GM12878 (cell line): ENCODE results near the gene NRG2. TPM values are rescaled to one million over a fixed set of nuclear protein-coding genes. Genes with fewer than 3 reads are reported as not detected.
A peak's percentile ranks its signal among the peaks of the same experiment; 100 is the strongest.

Experiments used
- ATAC-seq: fragments of 200-7000 bp; cut with Tn5 transposase; 3 replicates; pipeline ENCODE4 v1.9.1; 2020; ENCODE audit warnings: mild to moderate bottlenecking, moderate library complexity
- BruUV-seq: library from RNA; stranded (reverse); fragments of 400-500 nt; replicated peaks from 2 replicates; lab custom pipeline; 2021; lab: Mats Ljungman, UMichigan
- CTCF ChIA-PET: fragments of 300-600 bp; sonication (Branson Sonifier 250); formaldehyde crosslinking; extraction: SDS; loops from one replicate; lab custom pipeline; 2021; ENCODE audit warnings: inconsistent platforms; lab: Yijun Ruan, JAX
- POLR2A ChIA-PET: fragments of 350-600 bp; formaldehyde crosslinking; extraction: SDS; loops from one replicate; lab custom pipeline; 2021; ENCODE audit warnings: inconsistent platforms; lab: Charles Lee
- RAD21 ChIA-PET: fragments of 300-600 bp; sonication (Branson Sonifier 250); formaldehyde crosslinking; loops from one replicate; lab custom pipeline; 2023; ENCODE audit warnings: antibody characterized with exemption; ENCODE audit not compliant: unreplicated experiment; lab: Charles Lee
- SMC1A ChIA-PET: fragments of 300-600 bp; sonication (Branson Sonifier 250); formaldehyde crosslinking; loops from one replicate; lab custom pipeline; 2023; ENCODE audit not compliant: unreplicated experiment, uncharacterized antibody; lab: Charles Lee
- DNase-seq: peaks from one replicate; pipeline ENCODE4 v3.0.0-alpha.2; 2011; ENCODE audit warnings: low read depth, low spot score
- FAIRE-seq: peaks from 3 replicates; lab custom pipeline; 2011; peaks lifted over from hg19 to GRCh38; lab: Jason Lieb, UNC
- H2AFZ ChIP-seq: 2 replicates; pipeline ENCODE4 v1.6.0; 2011; ENCODE audit warnings: low read depth, low read length, control low read depth; ENCODE audit not compliant: control insufficient read depth
- H3K27ac ChIP-seq: 2 replicates; pipeline ENCODE4 v1.5.1; 2011; ENCODE audit warnings: control low read depth; ENCODE audit not compliant: control insufficient read depth, insufficient read depth
- H3K27me3 ChIP-seq, 2 experiments: replicated peaks in 1 of 2; 2 replicates each; pipeline versions ENCODE4 v1.6.0 to v1.6.1; 2011; ENCODE audit warnings: low read length in 1 of 2; ENCODE audit not compliant: control insufficient read depth in 2 of 2, insufficient read depth in 2 of 2
- H3K36me3 ChIP-seq, 2 experiments: 2 replicates each; pipeline ENCODE4 v1.5.1; 2011; ENCODE audit warnings: low read length in 1 of 2; ENCODE audit not compliant: control insufficient read depth in 2 of 2, insufficient read depth in 2 of 2
- H3K4me1 ChIP-seq: 2 replicates; pipeline ENCODE4 v1.6.1; 2011; ENCODE audit warnings: mild to moderate bottlenecking, low read length, moderate library complexity, mixed read lengths; ENCODE audit not compliant: control insufficient read depth, insufficient read depth
- H3K4me2 ChIP-seq: 2 replicates; pipeline ENCODE4 v1.6.0; 2011; ENCODE audit warnings: control low read depth; ENCODE audit not compliant: control insufficient read depth, insufficient read depth
- H3K4me3 ChIP-seq: fragments of 200-600 bp; sonication (generic); 2 replicates; pipeline ENCODE4 v1.5.1; 2016
- H3K79me2 ChIP-seq: 2 replicates; pipeline ENCODE4 v1.6.0; 2011; ENCODE audit warnings: low read length; ENCODE audit not compliant: control insufficient read depth, insufficient read depth
- H3K9ac ChIP-seq: 2 replicates; pipeline ENCODE4 v1.8.0; 2011; ENCODE audit warnings: low read length, control low read depth, mixed read lengths; ENCODE audit not compliant: control insufficient read depth, insufficient read depth
- H3K9me3 ChIP-seq: replicated peaks from 3 replicates; pipeline ENCODE4 v1.5.1; 2011; ENCODE audit warnings: mild to moderate bottlenecking, low read length; ENCODE audit not compliant: control insufficient read depth, insufficient read depth
- H4K20me1 ChIP-seq: 2 replicates; pipeline ENCODE4 v1.6.0; 2011; ENCODE audit not compliant: control insufficient read depth, insufficient read depth
- EGR1 ChIP-seq, 2 experiments: IDR thresholded peaks; 1 replicate in 1 of 2; 2 replicates in 1 of 2; pipeline ENCODE4 v1.6.1; 2011 to 2012; ENCODE audit warnings: low read depth in 2 of 2, low read length in 2 of 2, borderline replicate concordance in 1 of 2, mild to moderate bottlenecking in 1 of 2, moderate library complexity in 1 of 2
- EZH2 ChIP-seq: IDR thresholded peaks from 2 replicates; pipeline ENCODE4 v1.6.1; 2012; ENCODE audit warnings: low read depth, mild to moderate bottlenecking, control low read depth, inconsistent platforms, low read length, borderline replicate concordance; ENCODE audit not compliant: control insufficient read depth
- IRF4 ChIP-seq: IDR thresholded peaks from 2 replicates; pipeline ENCODE4 v1.6.1; 2011; ENCODE audit warnings: low read depth, low read length
- MTA2 ChIP-seq: fragments of 450-650 bp; IDR thresholded peaks from 2 replicates; pipeline ENCODE4 v1.6.1; 2016; ENCODE audit warnings: low read depth, mild to moderate bottlenecking, moderate library complexity
- MXI1 ChIP-seq: fragments of 150-350 bp; IDR thresholded peaks from 2 replicates; pipeline ENCODE4 v1.6.1; 2011; ENCODE audit warnings: low read depth, mild to moderate bottlenecking, inconsistent platforms, low read length, improper control_type of control experiment
- PAX8 ChIP-seq: fragments of 450-650 bp; IDR thresholded peaks from 2 replicates; pipeline ENCODE4 v1.6.1; 2017; ENCODE audit warnings: mild to moderate bottlenecking, moderate library complexity
- RUNX3 ChIP-seq: IDR thresholded peaks from 2 replicates; pipeline ENCODE4 v1.6.1; 2012; ENCODE audit warnings: low read length, inconsistent platforms
- SMAD5 ChIP-seq: IDR thresholded peaks from 2 replicates; pipeline ENCODE4 v1.6.1; 2016; ENCODE audit warnings: antibody characterized with exemption, low read depth
- TBL1XR1 ChIP-seq: IDR thresholded peaks from 2 replicates; pipeline ENCODE4 v1.6.1; 2012; ENCODE audit warnings: low read depth, low read length, improper control_type of control experiment
- WGBS: methylation state at CpG from one replicate; pipeline ENCODE4 v1.1.6; 2016; ENCODE audit warnings: low lambda C conversion rate; ENCODE audit not compliant: insufficient replicate concordance, insufficient coverage; ENCODE audit errors: missing lambda C conversion rate; 5-methylcytosine and 5-hydroxymethylcytosine counted together
- in situ Hi-C: fragments of 300-500 bp; cut with MboI; formaldehyde crosslinking; loops from 9 replicates; pipeline ENCODE4 v1.14.3; 2018; ENCODE audit warnings: mixed read lengths
- intact Hi-C: fragments of 100-400 bp; cut with micrococcal nuclease; formaldehyde crosslinking; loops from one replicate; pipeline ENCODE4 v1.14.2; 2022; ENCODE audit not compliant: unreplicated experiment
- polyA plus RNA-seq, 11 experiments: library from polyadenylated mRNA; depleted of rRNA in 4 of 11; unstranded in 6 of 11; stranded (reverse) in 5 of 11; fragments of >200 nt; fragmentation: Nextera tagmentation in 4 of 11; fragmentation: Illumina TruSeq in 1 of 11; extraction: Ambion mirVana in 4 of 11; extraction: Trizol in 1 of 11; gene quantifications; 1 replicate in 1 of 11; 2 replicates in 10 of 11; pipeline versions ENCODE4 v1.2.1 to v1.2.3, GENCODE V29; 2011 to 2016; ENCODE audit warnings: inconsistent platforms in 2 of 11, missing spikeins in 2 of 11, low read depth in 1 of 11
- total RNA-seq, 4 experiments: library from RNA; depleted of rRNA in 3 of 4; stranded (reverse); fragments of >200 nt in 3 of 4; fragmentation: Illumina TruSeq in 1 of 4; extraction: Trizol in 1 of 4; gene quantifications; 2 replicates each; pipeline versions ENCODE4 v1.2.1 to v1.2.3, GENCODE V29; 2013 to 2021
- TF ChIP-seq, protein P1 (sequence below): IDR thresholded peaks from 2 replicates; pipeline ENCODE4 v1.6.1; 2012; ENCODE audit warnings: low read length, inconsistent platforms
- TF ChIP-seq, protein P2 (sequence below): IDR thresholded peaks from 2 replicates; pipeline ENCODE4 v1.6.1; 2012; ENCODE audit warnings: low read depth, low read length, improper control_type of control experiment
- TF ChIP-seq, protein P3 (sequence below): fragments of 450-650 bp; IDR thresholded peaks from 2 replicates; pipeline ENCODE4 v1.6.1; 2017; ENCODE audit warnings: antibody characterized with exemption, mild to moderate bottlenecking, moderate library complexity
- TF ChIP-seq, protein P4 (sequence below): fragments of 450-650 bp; formaldehyde crosslinking; IDR thresholded peaks from 2 replicates; pipeline ENCODE4 v1.4.0; 2022; ENCODE audit warnings: mild to moderate bottlenecking, moderate library complexity

Gene NRG2
- total and polyA plus RNA-seq, 10 of the 15 experiments (the other 5 are each of a cell fraction or from before 2014, with no cell fraction given): 0.10 to 21.7 (median 9.6) TPM

DNA sequence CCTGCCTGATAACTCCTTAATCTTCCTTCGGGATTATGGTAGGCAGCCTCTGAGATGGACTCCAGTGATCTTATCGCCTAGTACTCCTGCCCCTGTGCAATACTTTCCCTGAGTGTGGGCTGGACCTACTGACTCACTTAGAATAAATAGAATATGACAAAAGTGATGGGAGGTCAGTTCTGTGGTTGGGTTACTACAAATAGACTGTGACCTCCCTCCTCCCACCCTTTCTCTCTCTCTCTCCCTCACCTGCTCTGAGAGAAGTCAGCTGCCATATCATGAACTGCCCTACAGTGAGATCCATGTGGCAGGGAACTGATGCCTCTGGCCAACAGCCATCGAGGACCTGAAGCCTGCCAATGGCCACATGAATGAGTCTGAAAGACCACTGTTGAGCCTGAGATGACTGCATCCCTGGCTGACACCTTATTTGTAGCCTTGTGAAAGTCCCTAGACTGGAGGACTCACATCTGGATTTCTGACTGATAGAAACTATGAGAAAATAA is 31.7 kb downstream of the NRG2 start:
- peaks cover 31% of the 10 kb centered on the region for H3K79me2 ChIP-seq
- H3K4me1 ChIP-seq: peaks cover 17% of the 10 kb centered on the region
- peak overlapping the region; percentile 63 for H3K27ac ChIP-seq
- DNase-seq (peak; percentile 83), FAIRE-seq (no peak), ATAC-seq (peak; percentile 95)
- RAD21 ChIA-PET: interaction anchor here (1.1 to 1.8 kb wide), 3 partner anchors 11 to 30 kb away, joined by 3 to 7 read pairs (median 6); no protein-coding TSS in a partner anchor
- POLR2A ChIA-PET: interaction anchor here (1.0 to 1.4 kb wide), 2 partner anchors 16 to 27 kb away, joined by 4 to 6 read pairs; no protein-coding TSS in a partner anchor
- H3K4me2 ChIP-seq: peak overlapping the region; percentile 60
- no peak overlapping the region for H3K4me3 ChIP-seq
- SMC1A ChIA-PET: interaction anchor here (1.2 to 27.7 kb wide), 3 partner anchors 9 to 31 kb away, joined by 3 to 394 read pairs (median 4); partner anchors contain the start of gene NRG2
- H3K9ac ChIP-seq: no peak overlapping the region
- WGBS: 13% methylated on average over 3 of the region's 3 CpGs
- intact Hi-C loops (loop anchor here (2.0 kb wide), 1 partner anchor 21 kb away; no protein-coding TSS in a partner anchor), in situ Hi-C loops (no loop called here)
- no peaks in the 10 kb centered on the region; a peak in 1 of 4 replicates for H3K36me3 ChIP-seq
- peaks cover 2% of the 10 kb centered on the region; the same call in 2 of the 3 replicates for H3K9me3 ChIP-seq
- BruUV-seq: no TSS peak
- no peak overlapping the region for H2AFZ ChIP-seq
- H3K27me3 ChIP-seq: no peaks in the 10 kb centered on the region
- H4K20me1 ChIP-seq: no peaks in the 10 kb centered on the region
- CTCF ChIA-PET: interaction anchor here (1.3 to 6.1 kb wide), 2 partner anchors 39 to 42 kb away, joined by 3 to 45 read pairs; no protein-coding TSS in a partner anchor
- no peak for TF ChIP-seq PAX8
- peak; percentile 23; the same call in 1 of the 2 replicates for TF ChIP-seq MXI1
- TF ChIP-seq, protein P1, sequence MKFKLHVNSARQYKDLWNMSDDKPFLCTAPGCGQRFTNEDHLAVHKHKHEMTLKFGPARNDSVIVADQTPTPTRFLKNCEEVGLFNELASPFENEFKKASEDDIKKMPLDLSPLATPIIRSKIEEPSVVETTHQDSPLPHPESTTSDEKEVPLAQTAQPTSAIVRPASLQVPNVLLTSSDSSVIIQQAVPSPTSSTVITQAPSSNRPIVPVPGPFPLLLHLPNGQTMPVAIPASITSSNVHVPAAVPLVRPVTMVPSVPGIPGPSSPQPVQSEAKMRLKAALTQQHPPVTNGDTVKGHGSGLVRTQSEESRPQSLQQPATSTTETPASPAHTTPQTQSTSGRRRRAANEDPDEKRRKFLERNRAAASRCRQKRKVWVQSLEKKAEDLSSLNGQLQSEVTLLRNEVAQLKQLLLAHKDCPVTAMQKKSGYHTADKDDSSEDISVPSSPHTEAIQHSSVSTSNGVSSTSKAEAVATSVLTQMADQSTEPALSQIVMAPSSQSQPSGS: peak; percentile 100
- TF ChIP-seq TBL1XR1: peak; percentile 83; the same call in 1 of the 2 replicates
- peak; percentile 59 for TF ChIP-seq MTA2
- TF ChIP-seq, protein P2, sequence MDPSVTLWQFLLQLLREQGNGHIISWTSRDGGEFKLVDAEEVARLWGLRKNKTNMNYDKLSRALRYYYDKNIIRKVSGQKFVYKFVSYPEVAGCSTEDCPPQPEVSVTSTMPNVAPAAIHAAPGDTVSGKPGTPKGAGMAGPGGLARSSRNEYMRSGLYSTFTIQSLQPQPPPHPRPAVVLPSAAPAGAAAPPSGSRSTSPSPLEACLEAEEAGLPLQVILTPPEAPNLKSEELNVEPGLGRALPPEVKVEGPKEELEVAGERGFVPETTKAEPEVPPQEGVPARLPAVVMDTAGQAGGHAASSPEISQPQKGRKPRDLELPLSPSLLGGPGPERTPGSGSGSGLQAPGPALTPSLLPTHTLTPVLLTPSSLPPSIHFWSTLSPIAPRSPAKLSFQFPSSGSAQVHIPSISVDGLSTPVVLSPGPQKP: no peak
- peak; percentile 88 for TF ChIP-seq IRF4
- TF ChIP-seq, protein P3, sequence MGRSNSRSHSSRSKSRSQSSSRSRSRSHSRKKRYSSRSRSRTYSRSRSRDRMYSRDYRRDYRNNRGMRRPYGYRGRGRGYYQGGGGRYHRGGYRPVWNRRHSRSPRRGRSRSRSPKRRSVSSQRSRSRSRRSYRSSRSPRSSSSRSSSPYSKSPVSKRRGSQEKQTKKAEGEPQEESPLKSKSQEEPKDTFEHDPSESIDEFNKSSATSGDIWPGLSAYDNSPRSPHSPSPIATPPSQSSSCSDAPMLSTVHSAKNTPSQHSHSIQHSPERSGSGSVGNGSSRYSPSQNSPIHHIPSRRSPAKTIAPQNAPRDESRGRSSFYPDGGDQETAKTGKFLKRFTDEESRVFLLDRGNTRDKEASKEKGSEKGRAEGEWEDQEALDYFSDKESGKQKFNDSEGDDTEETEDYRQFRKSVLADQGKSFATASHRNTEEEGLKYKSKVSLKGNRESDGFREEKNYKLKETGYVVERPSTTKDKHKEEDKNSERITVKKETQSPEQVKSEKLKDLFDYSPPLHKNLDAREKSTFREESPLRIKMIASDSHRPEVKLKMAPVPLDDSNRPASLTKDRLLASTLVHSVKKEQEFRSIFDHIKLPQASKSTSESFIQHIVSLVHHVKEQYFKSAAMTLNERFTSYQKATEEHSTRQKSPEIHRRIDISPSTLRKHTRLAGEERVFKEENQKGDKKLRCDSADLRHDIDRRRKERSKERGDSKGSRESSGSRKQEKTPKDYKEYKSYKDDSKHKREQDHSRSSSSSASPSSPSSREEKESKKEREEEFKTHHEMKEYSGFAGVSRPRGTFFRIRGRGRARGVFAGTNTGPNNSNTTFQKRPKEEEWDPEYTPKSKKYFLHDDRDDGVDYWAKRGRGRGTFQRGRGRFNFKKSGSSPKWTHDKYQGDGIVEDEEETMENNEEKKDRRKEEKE: no peak
- peak; percentile 34; the same call in 1 of the 2 replicates for TF ChIP-seq SMAD5
- peak in 1 of 2 experiments; percentile 77; a peak in 1 of 3 replicates for TF ChIP-seq EGR1 (IDR thresholded peaks at IDR 0.05; ENCODE audit: borderline replicate concordance in 1 of 2, low read depth in 2 of 2, low read length in 2 of 2)
- TF ChIP-seq EZH2: no peak
- TF ChIP-seq RUNX3: peak; percentile 99
- TF ChIP-seq, protein P4, sequence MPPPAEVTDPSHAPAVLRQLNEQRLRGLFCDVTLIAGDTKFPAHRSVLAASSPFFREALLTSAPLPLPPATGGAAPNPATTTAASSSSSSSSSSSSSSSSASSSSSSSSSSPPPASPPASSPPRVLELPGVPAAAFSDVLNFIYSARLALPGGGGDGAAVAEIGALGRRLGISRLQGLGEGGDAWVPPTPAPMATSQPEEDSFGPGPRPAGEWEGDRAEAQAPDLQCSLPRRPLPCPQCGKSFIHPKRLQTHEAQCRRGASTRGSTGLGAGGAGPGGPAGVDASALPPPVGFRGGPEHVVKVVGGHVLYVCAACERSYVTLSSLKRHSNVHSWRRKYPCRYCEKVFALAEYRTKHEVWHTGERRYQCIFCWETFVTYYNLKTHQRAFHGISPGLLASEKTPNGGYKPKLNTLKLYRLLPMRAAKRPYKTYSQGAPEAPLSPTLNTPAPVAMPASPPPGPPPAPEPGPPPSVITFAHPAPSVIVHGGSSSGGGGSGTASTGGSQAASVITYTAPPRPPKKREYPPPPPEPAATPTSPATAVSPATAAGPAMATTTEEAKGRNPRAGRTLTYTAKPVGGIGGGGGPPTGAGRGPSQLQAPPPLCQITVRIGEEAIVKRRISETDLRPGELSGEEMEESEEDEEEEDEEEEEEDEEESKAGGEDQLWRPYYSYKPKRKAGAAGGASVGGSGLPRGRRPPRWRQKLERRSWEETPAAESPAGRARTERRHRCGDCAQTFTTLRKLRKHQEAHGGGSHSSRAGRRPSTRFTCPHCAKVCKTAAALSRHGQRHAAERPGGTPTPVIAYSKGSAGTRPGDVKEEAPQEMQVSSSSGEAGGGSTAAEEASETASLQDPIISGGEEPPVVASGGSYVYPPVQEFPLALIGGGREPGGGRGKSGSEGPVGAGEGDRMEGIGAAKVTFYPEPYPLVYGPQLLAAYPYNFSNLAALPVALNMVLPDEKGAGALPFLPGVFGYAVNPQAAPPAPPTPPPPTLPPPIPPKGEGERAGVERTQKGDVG: no peak
